Activated gamma-delta T cell (primary cell): ENCODE data around the gene PIGW.
A peak's percentile ranks its signal among the peaks of the same experiment; 100 is the strongest.
"Not testable (repeated sequence)": the region's sequence is repeated elsewhere in the genome, so short reads cannot be mapped to it uniquely, and the experiment has no call there.

ENCODE experiments used
- DNase-seq: peaks from one replicate; lab custom pipeline; 2025; lab: John Stamatoyannopoulos, UW

The PIGW gene

DNA sequence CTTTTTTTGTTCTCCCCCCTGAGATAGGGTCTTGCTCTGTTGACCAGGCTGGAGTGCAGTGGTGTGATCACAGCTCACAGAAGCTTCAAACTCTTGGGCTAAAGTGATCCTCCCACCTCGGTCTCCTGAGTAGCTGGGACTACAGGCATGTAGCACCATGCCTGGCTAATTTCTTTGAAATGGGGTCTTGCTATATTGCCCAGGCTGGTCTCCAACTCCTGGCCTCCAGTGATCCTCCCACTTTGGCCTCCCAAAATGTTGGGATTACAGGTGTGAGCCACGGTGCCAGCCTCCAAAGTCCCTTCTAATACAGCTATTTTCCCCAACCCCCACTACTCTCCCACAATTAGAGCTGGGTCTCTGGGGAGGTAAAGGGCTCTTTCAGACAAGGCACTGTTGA is 26.3 kb upstream of the PIGW start:
- not testable (repeated sequence) for DNase-seq

DNA sequence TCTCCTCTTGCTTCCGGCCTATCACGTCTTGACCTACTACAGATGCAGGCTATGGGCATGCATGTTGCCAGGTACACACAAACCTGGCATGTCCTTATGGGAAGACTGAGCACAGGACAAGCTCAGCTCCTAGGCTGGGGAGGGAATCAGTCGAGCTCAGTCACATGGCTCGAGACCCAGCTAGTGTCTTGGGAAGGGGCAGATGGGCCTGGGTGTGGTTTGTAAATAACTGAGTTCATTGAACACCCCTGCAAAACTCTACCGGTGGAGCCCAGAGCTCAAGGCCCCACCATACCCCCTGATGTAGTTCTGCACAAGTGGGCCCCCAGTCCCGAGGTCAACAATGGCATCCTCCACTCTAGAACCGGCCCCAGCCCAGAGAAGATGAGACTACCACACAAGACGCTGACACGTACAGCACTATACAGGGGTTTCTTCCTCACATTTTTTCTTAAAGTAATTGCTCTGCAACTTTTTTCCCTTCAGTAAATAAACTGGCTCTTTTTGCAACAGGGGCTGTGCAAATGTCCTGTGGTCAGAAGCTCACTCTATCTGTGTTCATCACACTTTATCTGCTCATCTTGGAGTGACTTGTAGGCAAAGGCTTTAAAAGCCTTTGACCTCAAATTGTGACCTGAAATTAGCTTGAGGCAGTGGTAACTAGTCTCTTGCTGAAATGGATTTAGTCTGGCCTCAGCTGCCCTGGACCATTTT is 25.4 kb upstream of the PIGW start:
- no peak for DNase-seq

- no peak for DNase-seq
Observed at GRCh38 chr17:36510636-36511035, 24.2 kb upstream of the PIGW start.

DNA sequence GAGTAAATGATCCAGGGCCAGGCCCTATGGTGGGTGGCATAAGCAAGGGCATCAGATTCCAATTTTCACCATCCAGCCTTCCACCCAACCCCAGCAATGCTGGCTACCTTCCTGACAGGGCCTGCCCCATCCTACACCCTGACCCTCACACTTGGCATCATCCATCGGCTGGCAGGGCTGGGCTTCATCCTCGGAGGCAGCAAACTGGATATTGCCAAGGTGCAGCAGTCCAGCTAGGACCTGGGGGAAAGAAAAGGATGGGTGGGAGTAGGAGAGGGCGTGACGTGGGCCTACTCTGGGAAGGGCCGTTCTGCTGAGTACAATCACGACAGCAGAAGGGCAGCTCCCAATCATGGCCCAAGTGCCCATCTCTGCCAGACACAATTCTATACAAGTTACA is 23.6 kb upstream of the PIGW start:
- DNase-seq: no peak

DNA sequence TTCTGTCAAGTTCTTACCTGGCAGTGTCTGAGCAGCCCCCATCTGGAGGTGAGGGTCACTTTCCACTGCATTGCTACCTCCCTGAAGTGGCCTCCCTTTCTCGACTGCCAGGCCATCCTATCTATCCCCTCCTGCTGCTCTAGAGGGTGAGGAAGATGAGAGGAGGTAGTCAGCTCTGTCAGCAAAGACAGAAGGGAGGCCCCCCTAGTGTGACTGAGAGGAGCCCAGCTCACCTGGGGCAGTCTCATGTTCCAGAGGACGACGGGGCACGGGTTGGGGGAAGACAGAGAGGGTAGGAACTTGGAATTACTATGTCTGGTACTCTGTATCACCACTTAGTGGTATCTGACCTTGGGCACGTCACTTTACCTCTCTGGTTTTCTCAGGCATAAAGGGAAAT is 22.1 kb upstream of the PIGW start:
- DNase-seq: no peak

DNA sequence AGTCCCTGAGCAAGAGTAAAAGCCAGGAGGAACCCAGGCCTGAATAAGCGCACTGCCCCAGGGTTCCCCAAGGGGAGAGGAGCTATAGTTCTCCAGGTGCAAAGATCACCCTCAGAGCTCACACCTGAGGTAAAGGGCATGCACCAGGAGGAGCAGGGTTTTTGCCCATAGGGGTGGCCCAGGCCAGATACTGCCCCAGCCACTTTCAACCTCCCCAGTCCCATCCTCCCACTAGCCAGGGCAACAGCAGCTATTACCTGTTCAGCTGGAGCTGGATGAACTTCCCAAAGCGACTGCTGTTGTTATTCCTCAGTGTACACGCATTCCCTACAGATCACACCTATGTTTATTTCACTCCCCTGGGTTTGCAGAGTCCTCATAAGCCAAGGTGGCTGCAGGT is 19.9 kb upstream of the PIGW start:
- no peak for DNase-seq

DNA sequence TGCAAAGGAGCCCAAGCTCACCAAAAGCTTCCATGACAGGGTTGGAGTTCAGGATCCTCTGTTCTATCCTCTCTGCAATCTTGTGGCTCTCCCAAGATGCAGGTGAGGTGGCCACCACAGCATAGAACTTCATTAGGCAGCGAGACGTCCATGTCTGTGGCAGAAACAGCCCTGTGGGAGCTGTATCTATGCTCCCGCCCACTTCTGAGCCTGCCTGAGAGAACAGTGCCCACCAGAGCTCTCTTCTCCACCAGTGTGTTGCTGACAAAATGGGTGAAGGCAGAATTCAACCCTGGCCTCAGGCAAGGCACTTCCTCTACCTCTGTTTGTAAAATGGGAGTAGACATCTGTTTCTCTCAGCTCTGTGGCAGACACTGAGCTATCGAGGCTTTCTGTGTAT is 18.9 kb upstream of the PIGW start:
- no peak for DNase-seq

- DNase-seq: no peak
Observed at GRCh38 chr17:36523113-36523512, 11.7 kb upstream of the PIGW start.

- DNase-seq: no peak
Observed at GRCh38 chr17:36524428-36524876, 10.3 kb upstream of the PIGW start.

- DNase-seq: no peak
Observed at GRCh38 chr17:36525113-36525512, 9.7 kb upstream of the PIGW start.

- no peak for DNase-seq
Observed at GRCh38 chr17:36525888-36526287, 8.9 kb upstream of the PIGW start.

DNA sequence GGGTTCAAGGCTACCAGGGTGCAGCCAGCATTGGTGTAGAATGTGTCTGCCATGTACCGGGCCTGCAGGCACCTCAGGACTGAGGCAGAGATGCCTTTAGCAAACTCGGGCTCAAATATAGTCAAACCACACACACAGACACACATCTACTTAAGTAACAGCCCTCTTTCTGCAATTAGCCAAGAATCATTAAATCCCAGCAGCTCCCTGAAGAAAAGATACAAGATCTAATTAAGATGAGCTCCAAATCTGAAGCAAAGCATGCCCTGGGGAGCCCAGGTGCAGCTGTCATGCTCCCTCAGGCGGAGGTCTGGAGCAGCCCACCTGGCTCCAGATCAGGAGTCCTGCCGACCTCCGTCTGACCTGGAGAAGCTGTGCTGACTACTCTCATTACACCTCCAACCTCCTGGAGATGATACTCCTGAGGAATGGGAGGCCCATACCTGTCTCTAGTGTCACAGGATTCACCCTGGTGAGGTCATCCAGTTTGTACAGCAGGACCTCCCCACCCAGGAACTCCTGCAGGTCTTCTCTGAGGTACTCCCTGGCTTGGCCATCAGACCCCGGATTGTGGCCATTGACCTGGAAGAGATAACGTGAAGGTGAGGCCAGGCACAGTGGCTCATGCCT is 7.1 kb upstream of the PIGW start:
- no peak for DNase-seq

DNA sequence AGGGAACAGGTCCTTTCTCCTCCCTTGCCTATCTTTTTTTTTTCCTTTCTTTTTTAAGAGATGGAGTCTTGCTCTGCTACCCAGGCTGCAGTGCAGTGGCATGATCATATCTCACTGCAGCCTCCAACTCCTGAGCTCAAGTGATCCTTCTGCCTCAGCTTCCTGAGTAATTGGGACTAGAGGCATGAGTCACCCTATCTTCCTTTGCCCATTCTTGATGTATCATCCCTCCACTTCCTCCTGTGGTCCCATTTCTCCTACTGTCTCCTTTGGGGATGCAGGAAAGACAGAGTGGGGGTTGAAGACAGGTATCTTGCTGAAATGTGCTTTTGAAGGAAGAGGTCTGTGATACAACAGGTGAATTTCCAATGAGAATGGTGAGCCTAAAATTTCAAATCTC is 5.7 kb upstream of the PIGW start:
- DNase-seq: no peak

- no peak for DNase-seq
Observed at GRCh38 chr17:36532435-36532975, 2.3 kb upstream of the PIGW start.

GRCh38 chr17:36533935-36534839 is 600 bp upstream of the PIGW start:
- peak; percentile 20 for DNase-seq

DNA sequence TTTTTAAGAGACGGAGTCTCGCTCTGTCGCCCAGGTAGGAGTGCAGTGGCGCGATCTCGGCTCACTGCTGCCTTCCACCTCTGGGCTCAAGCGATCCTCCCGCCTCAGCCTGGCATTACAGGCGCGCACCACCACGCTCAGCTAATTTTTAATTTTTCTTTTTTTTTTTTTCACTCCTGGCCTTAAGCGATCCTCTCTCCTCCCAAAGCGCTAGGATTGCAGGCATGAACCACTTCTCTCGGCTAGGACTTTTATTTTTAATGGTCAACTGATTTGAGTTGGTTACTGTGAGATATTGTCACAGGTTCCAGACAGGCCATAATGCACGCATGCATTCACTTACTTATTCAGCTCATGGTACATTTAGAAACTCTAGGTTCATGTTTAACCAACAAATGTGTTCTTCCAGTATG is 888 bp downstream of the PIGW start:
- DNase-seq: no peak

GRCh38 chr17:36540696-36541095 is 5.9 kb downstream of the PIGW start:
- no peak for DNase-seq

GRCh38 chr17:36542755-36543154 is 8.0 kb downstream of the PIGW start:
- no peak for DNase-seq

GRCh38 chr17:36544044-36544306 is 9.2 kb downstream of the PIGW start:
- no peak for DNase-seq

DNA sequence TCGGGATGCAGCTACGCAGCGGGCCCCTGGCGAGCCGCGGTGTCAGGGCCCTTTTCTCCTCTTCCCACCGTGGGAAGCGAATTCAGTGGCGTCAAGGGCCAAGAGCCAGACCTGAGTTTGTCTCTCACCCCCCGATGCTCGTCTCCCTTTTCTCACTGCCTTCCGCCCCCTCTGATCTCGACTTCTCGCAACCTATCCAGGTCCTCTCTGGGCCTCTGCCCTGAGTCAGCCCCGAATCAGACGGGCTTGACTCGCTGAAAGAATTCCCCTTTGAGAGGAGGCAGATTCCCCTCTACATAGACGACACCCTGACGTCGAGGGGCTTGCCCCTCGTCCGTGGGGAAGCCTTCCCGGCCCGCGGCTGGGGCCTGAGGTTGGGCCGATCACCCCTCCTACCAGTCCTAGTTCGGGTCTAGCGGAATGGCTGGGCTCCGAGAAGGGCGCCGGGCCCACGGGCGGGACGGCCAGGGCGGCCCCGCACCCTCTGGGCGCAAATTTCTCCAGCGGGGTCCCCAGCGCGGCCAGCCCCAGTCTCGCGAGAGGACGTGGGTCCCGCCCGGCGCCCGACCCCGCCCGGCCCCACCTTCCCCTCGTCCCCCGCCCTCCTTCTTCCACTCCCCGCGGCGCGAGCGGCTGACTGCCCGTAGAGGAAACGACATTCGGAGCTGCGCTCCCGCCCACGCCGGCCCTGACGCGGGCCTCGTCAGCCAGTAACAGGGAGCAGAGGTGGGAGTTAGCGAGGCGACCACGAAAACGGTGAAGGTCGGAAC is 9.7 kb downstream of the PIGW start, which contains the start of gene GGNBP2:
Gene GGNBP2, plus strand, starts transcription at position 613 of the 770 bp plus-strand sequence. CDS start 806 bp downstream, outside the sequence.
- peak; percentile 83 for DNase-seq

DNA sequence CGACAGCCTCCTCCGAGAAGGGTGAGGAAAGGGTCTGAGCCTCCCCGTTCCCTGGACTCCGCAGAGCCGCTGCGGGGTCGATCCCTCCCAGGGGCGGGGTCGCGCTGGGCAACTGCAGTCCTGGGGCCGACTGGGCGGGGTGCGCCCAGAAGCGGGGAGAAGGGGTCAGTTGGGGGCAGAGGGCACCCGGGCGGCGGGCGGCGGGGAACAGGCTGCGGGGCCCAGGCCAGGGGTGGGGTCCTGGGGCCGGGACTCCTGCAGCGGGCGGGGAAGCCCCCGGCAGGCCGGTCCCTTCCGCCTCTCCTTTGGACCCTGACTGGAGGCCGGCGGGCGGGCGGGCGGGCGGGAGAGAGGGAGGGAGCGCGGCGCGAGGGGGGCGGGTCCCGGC is 10.3 kb downstream of the PIGW start:
- DNase-seq: no peak
